Effector CD8-positive, alpha-beta T cell (primary cell): ENCODE results near the gene TRMT112.

ENCODE experiments used
- DNase-seq: peaks from one replicate; lab custom pipeline; 2025; lab: John Stamatoyannopoulos, UW
- total RNA-seq, 4 experiments: gene quantifications; one replicate each; lab custom pipeline; 2026; lab: John Stamatoyannopoulos, UW

Gene TRMT112
- 76.8 to 141 (median 84.2) reads per million in 4 experiments for total RNA-seq

- DNase-seq = peak; percentile 92
Observed at GRCh38 chr11:64317325-64317960, at the start of gene TRMT112. TRMT112 (minus strand) TSS chr11:64317559; CDS start chr11:64317526, 33 bp downstream.

- no peak for DNase-seq
Observed at GRCh38 chr11:64366751-64367150, 49.4 kb upstream of the TRMT112 start.

GRCh38 chr11:64364911-64365310 lies 47.6 kb upstream of the TRMT112 start:
- no peak for DNase-seq

- no peak for DNase-seq
Observed at GRCh38 chr11:64364435-64364834, 47.1 kb upstream of the TRMT112 start.

- no peak for DNase-seq
Observed at GRCh38 chr11:64362339-64362738, 45.0 kb upstream of the TRMT112 start.

GRCh38 chr11:64361659-64362058 lies 44.3 kb upstream of the TRMT112 start:
- DNase-seq = no peak

- no peak for DNase-seq
Observed at GRCh38 chr11:64360448-64360921, 43.1 kb upstream of the TRMT112 start.

- DNase-seq = peak; percentile 13
Observed at GRCh38 chr11:64359712-64360445, 42.5 kb upstream of the TRMT112 start.

GRCh38 chr11:64358907-64359711 lies 41.8 kb upstream of the TRMT112 start, which contains the start of gene RPS6KA4:
RPS6KA4 (plus strand) TSS chr11:64359162; CDS start chr11:64359236, 74 bp downstream.
- DNase-seq = no peak

- no peak for DNase-seq
Observed at GRCh38 chr11:64358536-64358906, 41.2 kb upstream of the TRMT112 start.

- DNase-seq = no peak
Observed at GRCh38 chr11:64357904-64358535, 40.7 kb upstream of the TRMT112 start.

- no peak for DNase-seq
Observed at GRCh38 chr11:64357446-64357845, 40.1 kb upstream of the TRMT112 start.

GRCh38 chr11:64356498-64357411 lies 39.4 kb upstream of the TRMT112 start:
- no peak for DNase-seq

- peak; percentile 28 for DNase-seq
Observed at GRCh38 chr11:64355078-64355940, 38.0 kb upstream of the TRMT112 start.

- DNase-seq = no peak
Observed at GRCh38 chr11:64353715-64354506, 36.6 kb upstream of the TRMT112 start.

GRCh38 chr11:64352995-64353714 lies 35.8 kb upstream of the TRMT112 start:
- DNase-seq = no peak

- DNase-seq = no peak
Observed at GRCh38 chr11:64352099-64352994, 35.0 kb upstream of the TRMT112 start.
